Motor neuron (in vitro differentiated cells): ENCODE measurements around the gene SNUPN. TPM values are rescaled to one million over a fixed set of nuclear protein-coding genes. Genes with fewer than 3 reads are reported as not detected.

Source experiments
- ATAC-seq, 8 experiments: fragments of 200-7000 bp; cut with Tn5 transposase; replicated peaks in 6 of 8; 2 replicates each; pipeline ENCODE4 v1.8.0; 2021; ENCODE audit warnings: mild to moderate bottlenecking in 8 of 8, moderate library complexity in 8 of 8
- H3K27ac ChIP-seq, 2 donors: fragments of 250-450 bp; sonication (Bioruptor Pico); 2 replicates each; pipeline ENCODE4 v1.9.0; 2021; ENCODE audit warnings: antibody characterized with exemption in 2 of 2, mild to moderate bottlenecking in 2 of 2, moderate library complexity in 1 of 2
- H3K4me1 ChIP-seq, 2 donors: fragments of 250-450 bp; sonication (Bioruptor Pico); replicated peaks in 1 of 2; 2 replicates each; pipeline ENCODE4 v1.6.1; 2021; ENCODE audit warnings: antibody characterized with exemption in 2 of 2, mild to moderate bottlenecking in 2 of 2, moderate library complexity in 1 of 2
- H3K4me3 ChIP-seq, 5 donors: fragments of 250-450 bp; sonication (Bioruptor Pico); 2 replicates each; pipeline ENCODE4 v1.9.0; 2021; ENCODE audit warnings: antibody characterized with exemption in 5 of 5, mild to moderate bottlenecking in 5 of 5, moderate library complexity in 4 of 5
- WGBS, 10 experiments: fragments of 450-650 bp; shearing (Covaris generic); methylation state at CpG; one replicate each; pipeline ENCODE4 v1.0.0; 2022; 5-methylcytosine and 5-hydroxymethylcytosine counted together
- in situ Hi-C, 9 experiments: fragments of 400-800 bp; cut with MboI; loops; one replicate each; pipeline ENCODE4 v1.15.0; 2021; ENCODE audit warnings: low sequenced_read_pairs in 9 of 9, low pct_unique_long_range_greater_than_20kb in 2 of 9; ENCODE audit not compliant: unreplicated experiment in 9 of 9
- total RNA-seq, 8 experiments: library from RNA; unstranded; fragments of 300-600 nt; gene quantifications; 2 replicates each; pipeline versions ENCODE4 v1.2.3 to v1.2.4, GENCODE V29; 2022

Gene SNUPN
- total RNA-seq, 8 experiments from 2014 or later = 12.5 to 44.6 (median 19.5) TPM

DNA sequence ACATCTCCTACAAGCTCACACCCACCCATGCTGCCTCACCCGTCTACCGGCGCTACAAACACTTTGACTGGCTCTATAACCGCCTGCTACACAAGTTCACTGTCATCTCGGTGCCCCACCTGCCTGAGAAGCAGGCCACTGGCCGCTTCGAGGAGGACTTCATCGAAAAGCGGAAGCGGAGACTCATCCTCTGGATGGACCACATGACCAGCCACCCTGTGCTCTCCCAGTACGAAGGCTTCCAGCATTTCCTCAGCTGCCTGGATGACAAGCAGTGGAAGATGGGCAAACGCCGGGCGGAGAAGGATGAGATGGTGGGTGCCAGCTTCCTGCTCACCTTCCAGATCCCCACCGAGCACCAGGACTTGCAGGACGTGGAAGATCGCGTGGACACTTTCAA, 24.3 kb upstream of the SNUPN start:
- Histone ChIP-seq H3K27ac (no peak overlapping the region), H3K4me1 (peaks cover 16 to 35% of the 10 kb centered on the region in 2 donors), H3K4me3 (no peak overlapping the region)
- in situ Hi-C loops = no loop called here
- WGBS, 10 experiments = 74 to 94% (median 90%) methylated on average over 2 to 7 of the region's 18 CpGs; no CpG with 5 or more reads in 6 of the 10 experiments
- no peak for ATAC-seq

DNA sequence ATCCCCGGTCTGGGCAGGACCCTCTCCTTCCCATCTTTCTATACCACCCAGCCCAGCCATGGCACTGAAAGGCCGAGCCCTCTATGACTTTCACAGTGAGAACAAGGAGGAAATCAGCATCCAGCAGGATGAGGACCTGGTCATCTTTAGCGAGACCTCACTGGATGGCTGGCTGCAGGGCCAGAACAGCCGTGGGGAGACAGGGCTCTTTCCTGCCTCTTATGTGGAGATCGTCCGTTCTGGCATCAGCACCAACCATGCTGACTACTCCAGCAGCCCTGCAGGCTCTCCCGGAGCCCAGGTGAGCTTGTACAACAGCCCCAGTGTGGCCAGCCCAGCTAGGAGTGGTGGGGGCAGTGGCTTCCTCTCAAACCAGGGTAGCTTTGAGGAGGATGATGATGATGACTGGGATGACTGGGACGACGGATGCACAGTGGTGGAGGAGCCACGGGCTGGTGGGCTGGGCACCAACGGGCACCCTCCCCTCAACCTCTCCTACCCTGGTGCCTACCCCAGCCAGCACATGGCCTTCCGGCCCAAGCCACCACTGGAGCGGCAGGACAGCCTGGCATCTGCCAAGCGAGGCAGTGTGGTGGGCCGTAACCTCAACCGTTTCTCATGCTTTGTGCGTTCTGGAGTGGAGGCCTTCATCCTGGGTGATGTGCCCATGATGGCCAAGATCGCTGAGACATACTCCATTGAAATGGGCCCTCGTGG, 23.7 kb upstream of the SNUPN start:
- in situ Hi-C loops = no loop called here
- ATAC-seq = no peak
- peak overlapping the region in 4 of 5 donors; percentile 55 to 91 (median 76) for H3K4me3 ChIP-seq
- peaks cover 16 to 35% of the 10 kb centered on the region in 2 donors for H3K4me1 ChIP-seq
- 37 to 100% (median 58%) methylated on average over 1 to 9 of the region's 19 CpGs; no CpG with 5 or more reads in 5 of the 10 experiments for WGBS, 10 experiments
- H3K27ac ChIP-seq = no peak overlapping the region

DNA sequence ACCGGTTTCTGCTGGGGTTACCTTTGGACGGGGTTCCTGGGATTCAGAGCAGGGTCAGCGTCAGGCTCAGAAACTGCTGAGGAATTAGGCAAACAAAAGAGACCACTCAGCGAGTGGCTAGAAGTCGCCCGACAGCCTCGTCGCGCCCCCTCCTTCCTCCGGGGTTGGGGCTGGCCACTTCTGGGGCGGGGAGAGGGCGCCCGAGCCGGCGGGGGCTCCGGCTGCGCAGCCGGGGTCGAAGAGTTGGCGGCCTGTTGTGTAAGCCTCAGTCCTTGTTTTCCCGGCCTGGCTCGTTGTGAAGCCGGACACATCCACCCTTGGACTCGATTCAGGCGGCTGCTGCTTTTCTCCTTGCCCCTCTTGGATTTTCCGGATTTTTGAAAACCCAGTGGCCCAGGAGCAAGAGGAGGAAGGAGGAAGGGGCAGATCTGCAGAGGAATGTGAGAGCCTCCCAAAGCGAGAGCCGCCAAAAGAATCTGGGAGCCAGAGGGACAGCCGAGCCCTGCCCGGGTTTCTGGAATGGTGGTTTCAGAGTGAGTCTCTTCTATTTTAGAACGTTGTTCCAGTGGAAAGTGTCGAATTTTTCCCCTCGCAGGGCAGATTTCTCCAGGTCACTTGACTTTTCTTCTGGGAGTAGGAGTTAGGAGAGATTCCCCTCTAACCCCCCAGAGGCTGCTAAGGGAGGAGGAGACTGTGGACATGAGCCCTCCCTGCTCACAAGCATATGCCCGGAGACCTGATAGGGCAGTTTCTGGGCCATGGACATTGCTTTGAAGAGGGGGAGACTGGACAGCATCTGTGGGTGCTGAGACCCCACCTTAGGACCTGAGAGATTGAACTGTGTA, 22.9 kb upstream of the SNUPN start:
- H3K4me1 ChIP-seq = peaks cover 16 to 33% of the 10 kb centered on the region in 2 donors
- WGBS, 10 experiments = 0 to 20% (median 0%) methylated on average over 1 to 7 of the region's 34 CpGs; no CpG with 5 or more reads in 5 of the 10 experiments
- peak overlapping the region in 1 of 2 donors; percentile 80 for H3K27ac ChIP-seq
- ATAC-seq = peak; percentile 6 to 49 (median 36)
- H3K4me3 ChIP-seq = peak overlapping the region; percentile 53 to 91 (median 76)
- in situ Hi-C loops = no loop called here

DNA sequence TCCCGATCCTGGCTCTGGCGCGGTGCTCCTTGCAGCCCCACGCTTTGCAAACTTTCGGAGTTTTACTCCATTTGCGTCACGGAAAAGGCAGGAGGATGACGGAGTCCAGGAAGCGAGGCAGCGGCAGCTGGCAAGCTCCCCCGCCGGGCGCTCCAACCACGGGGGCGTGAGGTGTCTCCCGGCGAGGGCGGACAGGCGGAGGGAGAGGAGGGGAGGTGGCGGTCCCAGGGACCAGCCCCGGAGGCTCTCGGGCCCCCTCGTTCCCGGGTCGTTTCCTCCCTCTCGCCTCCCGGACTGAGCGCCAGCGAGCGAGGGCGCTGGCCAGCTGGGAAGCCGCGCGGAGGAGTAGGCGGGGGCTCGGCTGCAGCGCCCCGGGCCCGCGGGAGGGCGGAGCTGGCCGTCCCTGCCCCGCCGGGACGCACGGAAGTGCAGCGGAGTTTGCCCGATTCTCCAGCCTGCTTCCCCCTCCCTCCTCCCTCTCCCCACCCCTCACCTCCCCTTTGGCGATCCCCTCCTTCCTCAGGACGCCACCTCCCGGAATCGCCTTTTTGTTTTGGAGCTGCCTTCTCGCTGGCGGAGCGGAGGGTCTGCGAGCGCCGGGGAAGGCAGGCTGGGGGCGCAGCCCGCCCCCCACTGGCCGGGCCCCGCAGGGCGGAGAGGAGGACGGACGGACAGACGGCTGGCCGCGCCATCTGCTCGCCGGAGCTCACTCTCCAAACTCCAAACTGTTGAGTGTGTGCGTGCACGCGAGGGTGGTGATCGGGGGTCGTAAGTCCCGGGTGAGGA, 22.0 kb upstream of the SNUPN start, which contains the start of gene SNX33:
Gene SNX33 (plus strand): TSS at position 543 of the 786 bp plus-strand sequence. CDS start 1,191 bp downstream, outside the sequence.
- in situ Hi-C loops = no loop called here
- Histone ChIP-seq H3K4me3 (peak within 1 kb of the TSS; percentile 53 to 91 (median 76)), H3K4me1 (peaks cover 13 to 28% of the 10 kb centered on the region in 2 donors), H3K27ac (peak within 1 kb of the TSS in 1 of 2 donors; percentile 80)
- 0% methylated on average over 3 of the region's 76 CpGs; no CpG with 5 or more reads in 9 of the 10 experiments for WGBS, 10 experiments
- peak; percentile 66 to 87 (median 70) for ATAC-seq

DNA sequence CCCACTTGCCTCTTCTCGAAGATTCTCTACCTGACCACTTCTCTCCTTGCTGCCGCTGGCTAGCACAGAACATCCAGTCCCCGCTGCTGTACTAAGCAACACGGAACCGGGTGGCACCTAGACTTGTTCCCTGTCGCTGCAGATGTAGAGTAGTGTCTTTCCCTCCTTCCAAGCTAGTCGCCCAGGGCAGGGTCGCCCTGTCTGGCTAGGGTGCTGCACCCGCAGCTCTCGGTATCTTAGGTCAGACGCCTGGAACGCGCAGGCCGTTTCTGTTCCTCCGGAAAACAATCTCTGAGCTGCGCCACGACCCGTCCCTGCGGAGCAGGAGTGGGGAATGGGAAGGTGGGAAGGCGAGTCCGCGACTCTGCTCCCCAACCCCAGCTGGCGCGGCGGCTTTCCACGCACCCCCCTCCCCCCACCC, 21.4 kb upstream of the SNUPN start:
- 0% methylated on average over 1 to 2 of the region's 26 CpGs; no CpG with 5 or more reads in 6 of the 10 experiments for WGBS, 10 experiments
- in situ Hi-C loops = no loop called here
- Histone ChIP-seq H3K4me3 (peak overlapping the region; percentile 53 to 91 (median 76)), H3K27ac (peak overlapping the region in 1 of 2 donors; percentile 80), H3K4me1 (peaks cover 7 to 22% of the 10 kb centered on the region in 2 donors)
- ATAC-seq = peak; percentile 6 to 49 (median 32)

DNA sequence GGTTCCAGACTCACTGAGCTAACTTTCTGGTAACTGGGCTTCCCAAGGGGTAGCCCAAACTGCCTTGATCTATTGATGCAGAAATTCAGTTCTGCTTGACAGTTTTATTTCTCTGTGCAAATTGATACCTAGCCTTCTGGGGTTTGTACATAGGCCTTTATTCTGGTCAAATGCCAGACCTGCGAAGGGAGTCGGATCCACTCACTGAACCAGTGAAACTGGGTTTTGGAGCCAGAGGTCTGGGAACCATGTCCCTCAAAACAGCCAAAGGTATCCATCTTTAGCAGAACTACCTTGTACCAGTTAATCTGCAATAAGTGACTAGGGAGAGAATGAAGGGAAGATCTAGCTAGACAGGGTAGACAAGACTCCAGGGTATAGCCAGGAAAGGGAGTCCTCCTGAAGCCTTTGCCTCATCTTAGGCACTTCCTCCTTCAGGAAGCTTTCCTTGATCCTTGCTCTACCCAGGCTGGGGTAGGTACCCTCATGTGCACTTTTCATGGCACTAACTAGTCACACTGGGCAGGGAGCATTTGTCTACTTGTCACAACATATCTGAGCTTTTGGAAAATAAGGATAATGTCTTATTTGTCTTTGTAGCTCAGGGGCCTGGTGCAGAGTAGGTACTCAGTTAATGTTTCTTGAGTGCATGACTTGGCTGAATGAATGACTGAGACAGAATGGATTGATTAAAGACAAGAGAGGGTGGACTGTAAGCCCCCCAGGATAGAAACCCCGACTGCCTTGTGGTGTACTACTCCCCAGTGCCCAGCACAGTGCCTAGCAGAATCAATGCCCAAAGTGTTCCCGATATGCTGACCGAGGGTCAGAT, 20.8 kb upstream of the SNUPN start:
- in situ Hi-C loops = no loop called here
- ATAC-seq = no peak
- Histone ChIP-seq H3K27ac (no peak overlapping the region), H3K4me3 (peak overlapping the region; percentile 53 to 91 (median 76)), H3K4me1 (peaks cover 5 to 16% of the 10 kb centered on the region in 2 donors)
- WGBS, 10 experiments = 0 to 100% (median 56%) methylated on average over 1 to 4 of the region's 5 CpGs; no CpG with 5 or more reads in 2 of the 10 experiments

DNA sequence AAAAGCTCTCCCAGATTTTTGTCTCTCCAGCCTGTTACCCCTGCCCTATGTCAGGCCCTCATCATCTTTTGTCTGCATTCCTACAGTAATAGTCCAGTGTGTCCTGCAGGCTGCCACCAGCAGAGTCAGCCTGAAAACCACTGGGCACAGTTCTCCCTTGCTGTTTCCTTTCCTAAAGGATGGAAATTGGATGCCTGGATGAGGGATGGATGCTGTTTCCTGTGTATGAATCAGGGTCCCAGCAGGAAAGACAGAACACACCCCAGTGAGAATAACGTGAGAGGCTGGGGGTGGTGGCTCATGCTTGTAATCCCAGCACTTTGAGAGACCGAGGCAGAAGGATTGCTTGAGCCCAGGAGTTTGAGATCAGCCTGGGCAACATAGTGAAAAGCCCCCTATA, 18.9 kb upstream of the SNUPN start:
- H3K4me1 ChIP-seq = peaks cover 9% of the 10 kb centered on the region in 2 donors
- in situ Hi-C loops = no loop called here
- H3K4me3 ChIP-seq = no peak overlapping the region
- no peak overlapping the region for H3K27ac ChIP-seq
- WGBS, 10 experiments = 0 to 89% (median 67%) methylated on average over 1 to 2 of the region's 2 CpGs; no CpG with 5 or more reads in 3 of the 10 experiments
- no peak for ATAC-seq

DNA sequence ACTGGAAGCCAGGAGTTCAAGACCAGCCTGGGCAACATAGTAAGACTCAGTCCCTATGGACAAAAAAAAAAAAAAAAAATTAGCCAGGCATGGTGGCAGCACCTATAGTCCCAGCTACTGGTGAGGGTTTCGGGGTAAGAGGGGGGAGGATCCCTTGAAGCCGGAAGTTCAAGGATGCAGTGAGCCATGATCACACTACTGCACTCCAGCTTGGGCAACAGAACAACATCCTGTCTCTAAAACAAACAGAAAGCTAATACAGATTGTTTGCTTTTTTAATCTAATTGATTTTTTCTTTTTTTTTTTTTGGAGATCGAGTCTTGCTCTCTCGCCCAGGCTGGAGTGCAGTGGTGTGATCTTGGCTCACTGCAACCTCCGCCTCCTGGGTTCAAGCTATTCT, 16.1 kb upstream of the SNUPN start:
- no peak overlapping the region for H3K27ac ChIP-seq
- no peak for ATAC-seq
- 78 to 100% (median 100%) methylated on average over 1 to 4 of the region's 5 CpGs; no CpG with 5 or more reads in 3 of the 10 experiments for WGBS, 10 experiments
- peaks cover 7 to 12% of the 10 kb centered on the region in 2 donors for H3K4me1 ChIP-seq
- in situ Hi-C loops = no loop called here
- no peak overlapping the region for H3K4me3 ChIP-seq

DNA sequence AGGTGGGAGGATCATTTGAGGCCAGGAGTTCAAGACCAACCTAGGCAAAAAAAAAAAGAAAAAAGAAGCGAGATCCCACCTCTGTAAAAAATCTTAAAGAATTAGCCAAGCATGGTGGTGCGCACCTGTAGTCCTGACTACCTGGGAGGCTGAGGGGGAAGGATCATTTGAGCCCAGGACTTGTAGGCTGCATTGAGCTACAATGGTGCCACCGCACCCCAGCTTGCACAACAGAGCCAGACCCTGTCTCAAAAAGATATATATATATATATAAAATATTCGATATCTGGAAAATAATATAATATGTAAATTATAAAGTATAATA, 15.6 kb upstream of the SNUPN start:
- Histone ChIP-seq H3K4me3 (peak overlapping the region in 4 of 5 donors; percentile 59 to 82 (median 76)), H3K27ac (no peak overlapping the region), H3K4me1 (peaks cover 7 to 12% of the 10 kb centered on the region in 2 donors)
- 55 to 100% (median 72%) methylated on average over 1 to 4 of the region's 4 CpGs; no CpG with 5 or more reads in 2 of the 10 experiments for WGBS, 10 experiments
- no peak for ATAC-seq
- in situ Hi-C loops = no loop called here

DNA sequence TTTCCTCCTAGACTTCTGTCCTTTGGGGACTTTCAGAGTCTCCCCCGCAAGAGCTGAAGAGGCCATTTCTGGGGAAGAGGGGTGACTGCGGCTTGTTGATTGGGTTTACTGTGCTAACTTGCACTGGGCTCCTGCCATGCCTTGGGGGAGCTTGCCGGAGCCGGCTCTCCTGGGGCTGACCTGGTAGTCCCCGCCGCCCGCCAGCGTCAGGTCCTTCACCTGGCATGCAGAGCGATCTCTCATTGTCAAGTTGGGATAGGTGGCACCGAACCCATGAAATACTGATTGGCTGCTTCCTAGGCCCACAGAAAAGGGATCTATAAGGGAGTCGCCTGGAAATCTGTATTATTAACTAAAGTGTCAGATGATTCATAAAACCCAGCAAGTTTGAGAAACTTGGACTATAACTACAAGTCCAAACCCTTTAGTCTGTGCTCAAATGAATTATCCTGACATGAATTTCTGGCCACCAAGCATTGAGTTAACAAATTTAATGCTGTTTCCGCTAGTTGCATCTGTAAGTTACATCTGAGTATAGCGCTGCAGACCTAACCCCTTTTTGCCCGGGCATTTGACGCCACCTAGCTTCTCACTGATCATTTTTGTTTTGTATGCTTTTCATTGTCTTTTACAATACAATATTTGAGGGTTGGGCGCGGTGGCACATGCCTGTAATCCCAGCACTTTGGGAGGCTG, 15.1 kb upstream of the SNUPN start:
- ATAC-seq = peak; percentile 24 to 58 (median 50)
- Histone ChIP-seq H3K4me3 (peak overlapping the region; percentile 51 to 82 (median 70)), H3K27ac (peak overlapping the region; percentile 62 to 65), H3K4me1 (peaks cover 7 to 12% of the 10 kb centered on the region in 2 donors)
- in situ Hi-C loops = no loop called here
- WGBS, 10 experiments = 0 to 26% (median 3%) methylated on average over 1 to 13 of the region's 17 CpGs; no CpG with 5 or more reads in 1 of the 10 experiments

DNA sequence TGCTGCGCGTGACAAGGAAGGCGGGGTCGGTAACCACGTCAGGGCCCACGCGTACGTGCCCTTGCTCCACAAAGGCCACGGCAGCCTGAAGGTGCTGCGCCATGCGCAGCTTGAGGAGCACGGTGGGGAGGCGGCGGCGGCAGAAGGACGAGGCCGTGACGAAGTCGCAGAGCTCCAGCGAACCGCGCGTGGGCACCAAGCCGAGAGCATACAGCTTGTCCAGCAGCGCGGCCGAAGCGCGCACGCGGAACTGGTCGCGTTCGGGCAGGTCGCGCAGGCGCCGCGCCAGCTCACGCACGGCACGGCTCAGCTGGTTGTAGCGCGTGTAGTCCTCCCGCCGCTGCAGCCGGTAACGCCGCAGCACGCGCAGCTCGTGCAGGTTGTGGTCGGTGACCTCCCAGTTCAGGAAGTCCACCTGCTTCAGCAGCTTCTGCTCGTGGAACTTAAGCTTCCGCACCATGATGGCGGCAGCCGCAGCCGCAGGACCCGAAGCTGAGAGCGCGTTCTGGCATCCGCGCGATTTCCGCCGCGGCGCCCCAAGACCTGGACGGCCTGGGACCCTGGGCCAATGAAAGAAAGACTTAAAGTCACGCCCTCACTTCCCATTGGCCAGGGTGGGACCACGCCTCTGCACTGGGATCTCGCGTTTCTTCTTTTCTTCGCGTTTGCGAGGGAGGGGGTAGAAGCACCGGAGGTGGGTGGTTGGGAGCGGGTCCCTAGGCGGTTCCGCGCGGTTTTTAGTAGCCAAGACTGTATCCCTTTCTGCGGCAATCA, 14.4 kb upstream of the SNUPN start, which contains the start of gene IMP3:
Gene IMP3 (minus strand): TSS at position 516 of the 774 bp plus-strand sequence. CDS start 56 bp downstream, at position 460.
- 0% methylated on average over 3 to 10 of the region's 83 CpGs; no CpG with 5 or more reads in 7 of the 10 experiments for WGBS, 10 experiments
- peaks cover 7 to 12% of the 10 kb centered on the region in 2 donors for H3K4me1 ChIP-seq
- peak; percentile 85 to 96 (median 95) for ATAC-seq
- in situ Hi-C loops = no loop called here
- H3K27ac ChIP-seq = peak within 1 kb of the TSS; percentile 76 to 91
- H3K4me3 ChIP-seq = peak within 1 kb of the TSS; percentile 51 to 82 (median 70)
